T-helper 2 cell treated with Interferon-gamma antibody and Interleukin-4, amounts not matched to agents 5 μg/mL and 100 μg/mL, for 36 hours (primary cell): ENCODE measurements around the gene UNC5C.
A peak's percentile ranks its signal among the peaks of the same experiment; 100 is the strongest.

Experiments used
- DNase-seq: peaks from one replicate; pipeline ENCODE4 v3.0.0; 2021; ENCODE audit warnings: low spot score
- H3K27ac Mint-ChIP-seq: one replicate; pipeline ENCODE4 v1.8.0; 2021; ENCODE audit warnings: mild to moderate bottlenecking, mixed read lengths
- H3K27me3 Mint-ChIP-seq: one replicate; pipeline ENCODE4 v1.8.0; 2021; ENCODE audit warnings: low read depth, mixed read lengths
- H3K36me3 Mint-ChIP-seq: one replicate; pipeline ENCODE4 v1.8.0; 2021; ENCODE audit warnings: low read depth, mixed read lengths
- H3K4me1 Mint-ChIP-seq: one replicate; pipeline ENCODE4 v1.8.0; 2021; ENCODE audit warnings: low read depth, mixed read lengths
- H3K4me3 Mint-ChIP-seq: one replicate; pipeline ENCODE4 v1.8.0; 2022; ENCODE audit warnings: mild to moderate bottlenecking, moderate library complexity, mixed read lengths
- H3K9me3 Mint-ChIP-seq: one replicate; pipeline ENCODE4 v1.8.0; 2021; ENCODE audit warnings: mixed read lengths

UNC5C gene

DNA sequence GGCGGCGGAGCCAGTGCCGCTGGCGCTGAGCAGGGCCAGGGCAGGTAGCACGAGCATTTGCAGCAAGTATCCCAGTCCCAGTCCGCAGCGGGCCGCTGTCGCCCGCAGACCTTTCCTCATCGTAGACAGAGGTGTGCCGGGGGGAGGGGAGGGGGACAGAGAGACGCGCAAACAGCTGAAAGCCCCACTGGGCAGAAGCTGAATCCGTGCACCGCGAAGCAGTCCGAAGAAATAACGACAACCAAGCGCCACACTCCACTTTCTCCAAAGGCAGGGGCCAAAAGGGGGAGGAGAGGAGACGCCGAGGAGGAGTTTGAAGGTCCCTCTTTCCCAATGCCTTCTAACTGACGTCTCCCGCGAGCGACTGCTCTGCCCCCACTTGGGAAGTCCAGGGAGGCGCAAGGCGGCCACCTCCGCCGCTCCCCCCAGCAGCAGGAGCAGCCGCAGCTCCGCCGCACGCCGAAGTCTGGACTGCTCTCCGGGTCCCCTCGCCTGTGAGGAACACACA is at the start of gene UNC5C:
UNC5C (minus strand) TSS at position 236 of the 508 bp plus-strand sequence.
- Mint-ChIP-seq H3K4me3 (peak within 1 kb of the TSS; percentile 92), H3K27me3 (peaks cover 57% of the 10 kb centered on the region), H3K9me3 (no peaks in the 10 kb centered on the region), H3K27ac (peak within 1 kb of the TSS; percentile 83), H3K4me1 (peaks cover 20% of the 10 kb centered on the region), H3K36me3 (no peaks in the 10 kb centered on the region)
- DNase-seq, result peak; percentile 7

DNA sequence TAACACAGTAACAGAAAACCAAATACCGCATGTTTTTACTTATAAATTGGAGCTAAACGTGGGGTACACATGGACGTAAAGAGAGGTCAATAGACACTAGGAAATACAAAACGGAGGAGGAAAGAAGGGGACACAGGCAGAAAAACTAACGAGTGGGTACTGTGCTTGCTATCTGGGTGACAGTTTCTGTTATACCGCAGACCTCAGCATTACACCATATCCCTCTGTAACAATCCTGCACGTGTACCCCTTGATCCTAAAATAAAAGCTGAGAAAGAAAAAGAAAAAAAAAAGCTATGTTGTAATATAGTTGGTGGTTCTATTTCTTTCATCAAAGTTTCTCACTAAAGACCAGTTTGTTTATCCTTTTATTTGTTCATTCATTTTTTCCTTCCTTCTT is 47.9 kb upstream of the UNC5C start:
- peaks cover 19% of the 10 kb centered on the region for H3K27me3 Mint-ChIP-seq
- no peaks in the 10 kb centered on the region for H3K36me3 Mint-ChIP-seq
- DNase-seq, result no peak
- no peak overlapping the region for H3K4me3 Mint-ChIP-seq
- no peak overlapping the region for H3K27ac Mint-ChIP-seq
- no peaks in the 10 kb centered on the region for H3K9me3 Mint-ChIP-seq
- peaks cover 11% of the 10 kb centered on the region for H3K4me1 Mint-ChIP-seq

DNA sequence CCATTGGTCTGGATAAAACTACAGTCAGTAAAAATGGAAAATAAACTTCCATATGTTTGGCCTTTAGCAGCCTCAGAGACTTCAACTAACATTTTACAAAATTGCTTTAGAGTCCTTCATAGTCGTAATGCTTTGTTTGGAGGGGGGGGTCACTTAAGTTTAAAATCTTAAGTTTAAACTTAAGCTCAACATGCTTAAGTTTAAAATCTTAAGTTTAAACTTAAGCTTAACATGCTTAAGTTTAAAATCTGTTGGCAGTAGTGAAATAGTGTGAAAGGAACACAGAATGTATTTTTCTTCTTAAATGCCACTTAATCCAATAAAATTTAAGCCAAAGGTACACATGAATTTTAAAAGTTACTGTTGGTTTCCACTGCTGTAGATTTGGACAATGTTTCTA is 45.9 kb upstream of the UNC5C start:
- Mint-ChIP-seq H3K4me3 (no peak overlapping the region), H3K27me3 (peaks cover 19% of the 10 kb centered on the region), H3K4me1 (peaks cover 1% of the 10 kb centered on the region), H3K36me3 (no peaks in the 10 kb centered on the region), H3K27ac (no peak overlapping the region), H3K9me3 (no peaks in the 10 kb centered on the region)
- no peak for DNase-seq

DNA sequence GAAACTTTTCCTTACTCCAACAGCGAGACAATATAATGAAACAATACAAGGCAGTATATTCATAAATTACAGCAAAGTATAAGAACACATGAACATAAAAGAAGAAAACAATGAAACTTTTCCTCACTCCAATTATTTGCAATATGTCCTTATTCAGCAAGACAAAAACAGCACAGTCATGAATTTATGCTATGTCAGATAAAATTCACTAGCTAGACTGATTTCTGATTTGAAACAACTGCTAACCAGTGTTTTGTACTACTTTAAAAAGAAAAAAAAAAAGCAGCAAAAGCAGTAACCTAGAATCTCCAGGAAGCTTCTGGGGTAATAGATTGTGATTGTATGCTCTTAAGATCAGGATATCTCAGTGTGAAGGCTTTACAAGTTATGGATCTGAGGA is 45.2 kb upstream of the UNC5C start:
- Mint-ChIP-seq H3K27ac (no peak overlapping the region), H3K9me3 (no peaks in the 10 kb centered on the region)

DNA sequence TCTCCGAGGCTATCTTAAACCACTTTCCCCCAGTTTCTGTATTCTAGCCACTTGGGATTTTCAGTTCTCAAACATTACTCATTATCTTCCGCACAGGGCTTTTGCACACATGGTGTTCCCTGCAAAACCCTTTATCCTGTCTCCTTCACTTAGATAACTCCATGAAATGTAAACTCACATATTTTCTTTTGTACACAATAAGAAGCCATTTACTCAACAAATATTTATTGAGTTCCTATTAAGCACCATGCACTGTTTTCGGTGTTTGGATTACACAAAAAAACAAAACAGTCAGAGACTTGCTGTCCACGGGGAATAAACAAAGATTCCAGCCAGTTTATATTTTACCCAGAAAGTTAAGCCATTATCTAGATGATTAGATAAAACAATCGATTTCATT is 42.5 kb upstream of the UNC5C start:
- Mint-ChIP-seq H3K27me3 (peaks cover 14% of the 10 kb centered on the region), H3K27ac (no peak overlapping the region), H3K4me3 (no peak overlapping the region), H3K36me3 (no peaks in the 10 kb centered on the region), H3K4me1 (no peaks in the 10 kb centered on the region), H3K9me3 (no peaks in the 10 kb centered on the region)
- no peak for DNase-seq

More for the DNA sequence above, 45.2 kb upstream of the UNC5C start:
- H3K4me1 Mint-ChIP-seq, result no peaks in the 10 kb centered on the region
- no peak overlapping the region for H3K4me3 Mint-ChIP-seq
- no peak for DNase-seq
- H3K36me3 Mint-ChIP-seq, result no peaks in the 10 kb centered on the region
- peaks cover 19% of the 10 kb centered on the region for H3K27me3 Mint-ChIP-seq

DNA sequence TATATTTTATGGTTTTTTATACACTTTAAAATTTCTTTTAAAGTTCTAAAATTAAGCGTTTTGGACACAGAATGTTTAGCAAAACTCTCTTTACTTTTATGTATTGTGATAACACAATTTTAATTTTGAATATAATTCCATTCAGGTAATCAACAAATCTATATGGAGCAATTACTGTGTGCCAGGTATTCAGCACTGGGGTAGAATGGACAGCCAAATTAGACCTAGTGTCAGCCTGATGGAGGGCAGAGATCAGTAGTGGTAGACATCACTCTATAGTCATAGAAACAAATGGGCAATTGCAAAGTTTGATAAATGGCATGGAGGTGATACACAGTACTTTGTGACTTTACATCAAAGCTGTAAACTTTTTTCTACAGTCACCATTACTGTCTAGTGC is 41.8 kb upstream of the UNC5C start:
- DNase-seq, result no peak
- Mint-ChIP-seq H3K9me3 (no peaks in the 10 kb centered on the region), H3K27me3 (peaks cover 9% of the 10 kb centered on the region), H3K4me1 (no peaks in the 10 kb centered on the region), H3K36me3 (no peaks in the 10 kb centered on the region), H3K4me3 (no peak overlapping the region), H3K27ac (no peak overlapping the region)

DNA sequence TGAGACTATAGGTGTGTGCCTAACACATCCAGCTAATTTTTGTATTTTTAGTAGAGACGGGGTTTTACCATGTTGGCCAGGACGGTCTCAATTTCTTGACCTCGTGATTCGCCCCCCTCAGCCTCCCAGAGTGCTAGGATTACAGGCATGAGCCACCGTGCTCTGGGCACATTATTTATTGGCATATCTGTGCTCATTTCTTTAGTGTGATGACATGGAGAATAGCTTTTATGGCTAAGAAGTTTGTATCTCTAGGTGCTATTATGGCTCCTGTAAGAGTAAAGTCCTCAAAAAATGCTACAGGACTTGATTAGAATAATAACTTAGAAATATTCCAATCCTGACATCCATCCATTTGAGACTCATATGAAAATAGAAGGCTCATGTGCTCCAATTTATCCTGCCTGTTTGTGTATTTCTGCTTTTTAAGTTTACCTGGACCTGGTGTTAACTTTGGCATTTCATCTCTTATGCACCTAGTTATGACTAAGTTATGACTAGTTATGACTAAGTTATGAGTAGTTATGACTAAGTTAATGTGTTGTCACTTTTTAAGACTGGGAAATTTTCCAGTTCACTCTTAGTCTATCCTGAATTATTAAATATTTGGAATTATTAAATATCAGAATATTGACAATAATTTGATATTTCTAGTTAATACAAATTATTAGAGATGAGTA is 36.4 kb upstream of the UNC5C start:
- Mint-ChIP-seq H3K4me1 (no peaks in the 10 kb centered on the region), H3K27me3 (peaks cover 2% of the 10 kb centered on the region), H3K27ac (no peak overlapping the region), H3K36me3 (no peaks in the 10 kb centered on the region), H3K9me3 (no peaks in the 10 kb centered on the region), H3K4me3 (no peak overlapping the region)
- DNase-seq, result no peak

DNA sequence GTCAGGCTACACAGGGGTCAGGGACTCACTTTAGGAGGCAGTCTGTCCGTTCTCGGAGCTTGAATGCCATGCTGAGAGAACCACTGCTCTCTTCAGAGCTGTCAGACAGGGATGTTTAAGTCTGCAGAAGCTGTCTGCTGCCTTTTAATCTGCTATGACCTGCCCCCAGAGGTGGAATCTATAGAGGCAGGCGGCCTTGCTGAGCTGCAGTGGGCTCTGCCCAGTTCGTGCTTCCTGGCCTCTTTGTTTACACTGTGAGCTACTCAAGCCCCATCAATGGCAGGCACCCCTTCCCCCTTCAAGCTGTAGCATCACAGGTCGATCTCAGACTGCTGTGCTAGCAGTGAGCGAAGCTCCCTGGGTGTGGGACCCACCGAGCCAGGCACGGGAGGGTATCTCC is 31.5 kb upstream of the UNC5C start:
- H3K9me3 Mint-ChIP-seq, result peaks cover 14% of the 10 kb centered on the region
- no peaks in the 10 kb centered on the region for H3K4me1 Mint-ChIP-seq
- H3K27me3 Mint-ChIP-seq, result no peaks in the 10 kb centered on the region
- H3K36me3 Mint-ChIP-seq, result no peaks in the 10 kb centered on the region
- no peak for DNase-seq
- no peak overlapping the region for H3K4me3 Mint-ChIP-seq
- no peak overlapping the region for H3K27ac Mint-ChIP-seq

DNA sequence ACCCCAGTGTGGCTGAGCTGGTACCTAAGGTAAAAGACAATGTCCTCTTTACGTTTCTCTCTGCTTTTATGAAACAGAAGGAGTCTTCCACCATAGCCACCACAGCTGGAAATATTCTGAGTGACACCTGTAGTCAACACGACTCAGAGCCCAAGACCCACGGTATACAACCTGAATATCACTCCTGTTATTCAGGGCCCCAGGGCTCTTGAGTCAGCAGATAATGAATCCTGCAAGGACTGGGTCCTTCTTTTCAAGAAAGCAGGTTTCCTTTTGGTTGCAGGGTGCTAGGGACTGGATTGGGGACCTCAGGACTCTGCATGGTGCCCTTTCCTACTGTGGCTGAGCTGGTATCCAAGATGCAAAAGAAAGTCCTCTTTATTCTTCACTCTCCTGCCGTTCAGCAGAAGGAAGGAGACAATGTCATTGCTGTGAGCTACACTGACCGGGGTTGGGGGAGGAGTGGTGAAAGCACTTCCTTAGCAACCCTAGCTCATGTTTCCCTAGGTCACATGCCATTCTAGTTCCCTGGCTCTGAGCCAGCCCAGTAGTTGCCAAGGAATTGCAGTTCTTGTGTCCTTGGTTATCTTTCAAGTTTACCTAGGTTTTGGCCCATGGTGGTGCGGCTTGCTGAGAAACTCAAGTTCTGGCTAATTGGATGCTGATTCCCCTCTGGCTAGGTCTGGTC is 23.7 kb upstream of the UNC5C start:
- Mint-ChIP-seq H3K4me3 (no peak overlapping the region), H3K27ac (no peak overlapping the region), H3K36me3 (no peaks in the 10 kb centered on the region), H3K27me3 (peaks cover 8% of the 10 kb centered on the region), H3K9me3 (no peaks in the 10 kb centered on the region), H3K4me1 (no peaks in the 10 kb centered on the region)
- no peak for DNase-seq

DNA sequence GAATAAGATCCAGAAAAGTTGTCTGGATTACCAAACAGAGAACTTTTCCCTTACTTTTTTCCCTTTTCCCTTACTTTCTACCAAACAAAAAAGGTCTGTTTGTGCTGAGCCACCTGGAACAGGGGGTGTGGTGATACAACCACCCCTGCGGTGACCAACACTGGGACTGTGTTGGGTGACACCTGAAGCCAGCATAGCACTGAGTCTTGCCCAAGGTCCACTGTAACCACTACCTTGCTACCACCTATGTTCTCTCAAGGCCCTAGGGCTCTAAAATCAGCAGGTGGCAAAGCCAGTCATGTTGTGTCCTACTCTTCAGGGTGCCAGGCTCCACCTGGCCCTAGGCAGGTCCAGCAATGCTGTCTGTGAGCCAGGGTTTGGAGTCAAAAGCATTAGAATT is 22.8 kb upstream of the UNC5C start:
- H3K4me3 Mint-ChIP-seq, result no peak overlapping the region
- peaks cover 8% of the 10 kb centered on the region for H3K27me3 Mint-ChIP-seq
- no peaks in the 10 kb centered on the region for H3K9me3 Mint-ChIP-seq
- no peaks in the 10 kb centered on the region for H3K4me1 Mint-ChIP-seq
- no peaks in the 10 kb centered on the region for H3K36me3 Mint-ChIP-seq
- H3K27ac Mint-ChIP-seq, result no peak overlapping the region
- no peak for DNase-seq

DNA sequence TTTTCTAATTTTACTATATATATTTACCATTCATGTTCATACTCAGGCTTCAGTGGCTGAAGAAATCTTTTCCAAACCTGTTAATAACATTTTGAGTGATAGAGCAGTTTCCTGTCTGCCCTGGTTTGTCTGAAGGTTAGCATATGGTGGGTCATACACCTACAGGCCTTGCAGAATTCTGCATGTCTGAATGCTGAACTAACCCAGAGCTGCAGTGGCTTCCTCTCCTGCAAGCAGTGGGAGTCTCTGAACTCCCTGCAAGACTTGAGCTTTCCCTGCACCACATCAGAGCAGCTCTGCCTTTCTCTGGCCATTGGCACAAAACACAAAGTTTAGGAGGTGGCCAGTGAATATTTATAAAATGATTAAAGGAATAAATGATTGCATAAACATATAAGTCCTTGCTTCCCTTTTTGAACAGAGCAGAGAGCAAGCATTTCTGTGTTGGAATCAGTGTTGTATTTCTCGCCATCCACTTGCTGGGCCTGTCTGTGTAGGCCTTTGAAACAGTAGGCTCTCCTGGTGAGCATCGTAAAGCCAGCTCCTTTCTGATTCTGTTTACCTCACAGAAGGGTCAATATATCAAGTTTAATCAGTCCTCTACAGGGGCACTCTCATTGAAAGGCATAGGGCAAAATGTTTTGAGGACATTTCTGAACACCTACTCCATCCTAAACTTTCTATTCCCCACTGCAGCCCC is 15.0 kb upstream of the UNC5C start:
- H3K27me3 Mint-ChIP-seq, result peaks cover 11% of the 10 kb centered on the region
- H3K9me3 Mint-ChIP-seq, result no peaks in the 10 kb centered on the region
- DNase-seq, result no peak
- no peaks in the 10 kb centered on the region for H3K36me3 Mint-ChIP-seq
- H3K4me3 Mint-ChIP-seq, result no peak overlapping the region
- no peak overlapping the region for H3K27ac Mint-ChIP-seq
- H3K4me1 Mint-ChIP-seq, result no peaks in the 10 kb centered on the region

DNA sequence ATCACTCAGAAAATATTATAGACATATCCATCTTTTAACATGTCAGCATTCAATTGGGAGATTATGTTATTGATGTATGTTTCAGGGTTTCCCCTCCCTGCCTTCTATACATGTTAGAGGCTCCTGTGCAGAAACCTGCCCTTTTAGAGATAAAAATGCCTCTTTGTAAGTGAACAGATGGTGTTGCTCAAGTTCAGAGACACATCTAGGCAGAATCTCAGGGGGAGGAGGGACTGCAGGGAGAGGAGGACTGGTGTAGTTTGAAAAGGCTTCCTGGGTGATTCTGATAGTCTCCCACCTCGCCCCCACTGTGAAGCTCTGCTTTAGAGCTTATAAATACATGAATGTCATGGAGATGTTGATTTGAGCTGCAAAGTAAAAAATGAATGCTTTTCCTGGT is 12.0 kb upstream of the UNC5C start:
- Mint-ChIP-seq H3K27me3 (peaks cover 5% of the 10 kb centered on the region), H3K36me3 (no peaks in the 10 kb centered on the region), H3K9me3 (no peaks in the 10 kb centered on the region), H3K4me1 (no peaks in the 10 kb centered on the region), H3K27ac (no peak overlapping the region), H3K4me3 (no peak overlapping the region)
- DNase-seq, result no peak

DNA sequence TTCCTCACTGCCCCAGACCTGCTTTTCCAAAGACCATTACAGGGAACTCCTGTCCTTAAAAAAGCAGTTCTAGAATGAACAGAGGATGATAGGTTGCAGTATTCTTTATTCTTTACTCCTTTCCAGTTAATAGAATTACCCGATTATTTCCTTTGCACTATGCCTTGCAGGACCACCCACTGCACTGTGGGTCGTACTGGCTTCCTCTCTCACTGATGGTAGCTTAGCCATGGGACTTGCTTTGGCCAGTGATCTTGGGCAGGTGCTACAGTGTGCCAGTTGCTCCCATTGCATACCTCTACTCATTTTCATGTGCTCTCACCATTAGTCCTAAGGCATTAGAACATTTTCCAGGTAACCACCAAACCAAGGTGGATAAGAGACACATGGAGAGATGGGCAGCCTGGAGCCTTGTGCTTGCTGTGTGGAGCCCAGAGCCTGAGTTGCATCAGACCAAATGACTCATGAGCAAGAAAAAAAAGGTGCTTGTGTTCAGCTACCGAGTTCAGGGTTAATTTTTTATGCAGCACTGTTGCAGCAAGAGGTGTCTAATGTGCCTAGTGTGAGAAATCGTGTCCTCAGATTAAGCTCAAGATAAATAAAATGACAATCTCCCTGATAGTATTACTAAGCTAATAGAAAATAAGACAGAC is 7.6 kb upstream of the UNC5C start:
- peaks cover 2% of the 10 kb centered on the region for H3K4me1 Mint-ChIP-seq
- H3K4me3 Mint-ChIP-seq, result no peak overlapping the region
- peaks cover 15% of the 10 kb centered on the region for H3K27me3 Mint-ChIP-seq
- H3K36me3 Mint-ChIP-seq, result no peaks in the 10 kb centered on the region
- H3K9me3 Mint-ChIP-seq, result no peaks in the 10 kb centered on the region
- no peak for DNase-seq
- no peak overlapping the region for H3K27ac Mint-ChIP-seq
